GM19351 (cell line): ENCODE measurements around the gene CDH4.

Experiments used
- ATAC-seq: cut with Tn5 transposase; IDR thresholded peaks from one replicate; pipeline ENCODE4 v1.9.1; 2021; ENCODE audit warnings: mild to moderate bottlenecking, moderate library complexity; ENCODE audit not compliant: unreplicated experiment

The CDH4 gene

GRCh38 chr20:61480158-61480825 is 228.2 kb downstream of the CDH4 start:
- no peak for ATAC-seq

- ATAC-seq: no peak
Measured at GRCh38 chr20:61482056-61482887, 230.2 kb downstream of the CDH4 start.

- no peak for ATAC-seq
Measured at GRCh38 chr20:61482901-61483300, 230.8 kb downstream of the CDH4 start.

- no peak for ATAC-seq
Measured at GRCh38 chr20:61483336-61484067, 231.4 kb downstream of the CDH4 start.

- no peak for ATAC-seq
Measured at GRCh38 chr20:61486198-61486597, 234.1 kb downstream of the CDH4 start.

- no peak for ATAC-seq
Measured at GRCh38 chr20:61487346-61487996, 235.4 kb downstream of the CDH4 start.

- ATAC-seq: no peak
Measured at GRCh38 chr20:61487997-61488371, 235.9 kb downstream of the CDH4 start.

- no peak for ATAC-seq
Measured at GRCh38 chr20:61490721-61491120, 238.7 kb downstream of the CDH4 start.

GRCh38 chr20:61492065-61492464 is 240.0 kb downstream of the CDH4 start:
- no peak for ATAC-seq

GRCh38 chr20:61493798-61494305 is 241.8 kb downstream of the CDH4 start:
- ATAC-seq: no peak

GRCh38 chr20:61494763-61495575 is 242.9 kb downstream of the CDH4 start:
- no peak for ATAC-seq

- ATAC-seq: no peak
Measured at GRCh38 chr20:61497029-61497627, 245.1 kb downstream of the CDH4 start.

GRCh38 chr20:61499859-61500554 is 247.9 kb downstream of the CDH4 start:
- no peak for ATAC-seq

- no peak for ATAC-seq
Measured at GRCh38 chr20:61500791-61501321, 248.8 kb downstream of the CDH4 start.

- no peak for ATAC-seq
Measured at GRCh38 chr20:61502433-61502832, 250.4 kb downstream of the CDH4 start.

GRCh38 chr20:61503106-61503505 is 251.0 kb downstream of the CDH4 start:
- ATAC-seq: no peak

- no peak for ATAC-seq
Measured at GRCh38 chr20:61505508-61505907, 253.4 kb downstream of the CDH4 start.

- no peak for ATAC-seq
Measured at GRCh38 chr20:61507778-61508177, 255.7 kb downstream of the CDH4 start.
